GM21447 (cell line): ENCODE data around the gene CRYBG2.

Source experiments
- ATAC-seq: cut with Tn5 transposase; IDR thresholded peaks from one replicate; pipeline ENCODE4 v1.9.1; 2021; ENCODE audit not compliant: unreplicated experiment

Gene CRYBG2

GRCh38 chr1:26282401-26282918, 71.5 kb downstream of the CRYBG2 start:
- no peak for ATAC-seq

- no peak for ATAC-seq
These were observed 72.0 kb downstream of the CRYBG2 start for GRCh38 chr1:26281971-26282370.

GRCh38 chr1:26281091-26281958, 72.6 kb downstream of the CRYBG2 start:
- ATAC-seq, result no peak

GRCh38 chr1:26280333-26281042, 73.4 kb downstream of the CRYBG2 start:
- ATAC-seq, result no peak

- ATAC-seq, result peak; percentile 60
These were observed 74.2 kb downstream of the CRYBG2 start, which contains the start of gene SH3BGRL3 for GRCh38 chr1:26279456-26280332. Gene SH3BGRL3, plus strand, starts transcription at chr1:26280086. Its CDS starts 70 bp downstream, at chr1:26280156.

- no peak for ATAC-seq
These were observed 75.0 kb downstream of the CRYBG2 start for GRCh38 chr1:26278724-26279455.

- ATAC-seq, result no peak
These were observed 75.6 kb downstream of the CRYBG2 start for GRCh38 chr1:26278303-26278702.

GRCh38 chr1:26277719-26278118, 76.2 kb downstream of the CRYBG2 start:
- ATAC-seq, result no peak

GRCh38 chr1:26277261-26277661, 76.7 kb downstream of the CRYBG2 start:
- ATAC-seq, result no peak

- no peak for ATAC-seq
These were observed 77.5 kb downstream of the CRYBG2 start for GRCh38 chr1:26276432-26276838.

GRCh38 chr1:26275580-26276431, 78.1 kb downstream of the CRYBG2 start:
- no peak for ATAC-seq

- ATAC-seq, result no peak
These were observed 79.0 kb downstream of the CRYBG2 start for GRCh38 chr1:26274801-26275425.
